Eye (tissue), 1 donor: ENCODE results near the gene TH.
A peak's percentile ranks its signal among the peaks of the same experiment; 100 is the strongest.

ENCODE experiments used
- DNase-seq: peaks from one replicate; pipeline ENCODE4 v3.0.0-alpha.2; 2015

The TH gene

GRCh38 chr11:2208691-2209369 is 37.2 kb upstream of the TH start:
- DNase-seq: no peak

- DNase-seq: no peak
Observed at GRCh38 chr11:2207773-2208621, 36.4 kb upstream of the TH start.

- DNase-seq: no peak
Observed at GRCh38 chr11:2207212-2207611, 35.6 kb upstream of the TH start.

- DNase-seq: no peak
Observed at GRCh38 chr11:2205981-2206690, 34.5 kb upstream of the TH start.

- DNase-seq: no peak
Observed at GRCh38 chr11:2205214-2205720, 33.7 kb upstream of the TH start.

- DNase-seq: no peak
Observed at GRCh38 chr11:2204361-2205213, 33.0 kb upstream of the TH start.

- DNase-seq: no peak
Observed at GRCh38 chr11:2203440-2204259, 32.0 kb upstream of the TH start.

GRCh38 chr11:2202900-2203439 is 31.4 kb upstream of the TH start:
- no peak for DNase-seq

- peak; percentile 61 for DNase-seq
Observed at GRCh38 chr11:2202071-2202899, 30.7 kb upstream of the TH start.

- DNase-seq: no peak
Observed at GRCh38 chr11:2201542-2201941, 29.9 kb upstream of the TH start.

GRCh38 chr11:2200957-2201519 is 29.4 kb upstream of the TH start:
- DNase-seq: no peak

- no peak for DNase-seq
Observed at GRCh38 chr11:2200536-2200935, 28.9 kb upstream of the TH start.

- no peak for DNase-seq
Observed at GRCh38 chr11:2199466-2200341, 28.1 kb upstream of the TH start.

- DNase-seq: no peak
Observed at GRCh38 chr11:2198621-2199365, 27.2 kb upstream of the TH start.

GRCh38 chr11:2197771-2198520 is 26.3 kb upstream of the TH start:
- DNase-seq: no peak

- DNase-seq: peak; percentile 90
Observed at GRCh38 chr11:2196970-2197770, 25.6 kb upstream of the TH start.

GRCh38 chr11:2195756-2196088 is 24.1 kb upstream of the TH start:
- no peak for DNase-seq
